ENCODE results near the gene ID3. TPM values are rescaled to one million over a fixed set of nuclear protein-coding genes. Genes with fewer than 3 reads are reported as not detected.

The ID3 gene
- total and polyA plus RNA-seq, 12 donors = 44.7 to 217 (median 83.4) TPM

DNA sequence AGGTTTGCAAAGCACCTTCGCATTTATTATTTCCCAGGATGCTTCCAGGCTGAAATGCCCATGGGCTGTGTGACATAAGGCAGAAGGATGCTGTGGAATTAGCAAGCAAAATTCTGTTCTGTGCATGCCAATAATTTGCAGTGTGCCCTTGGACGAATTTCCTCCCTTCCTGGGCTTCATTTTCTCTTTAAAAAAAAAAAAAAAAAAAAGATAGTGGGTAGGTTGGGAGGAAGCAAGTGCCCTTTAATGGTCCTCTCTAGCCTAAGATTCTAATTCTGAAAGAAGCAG is 2.5 kb upstream of the ID3 start:
- ATAC-seq (no peak), DNase-seq (no peak)
- no peaks in the 10 kb centered on the region for H3K9me3 ChIP-seq
- TF ChIP-seq CTCF (IDR thresholded peaks at IDR 0.05) = no peak
- peak overlapping the region in 8 of 10 donors; percentile 1 to 97 (median 78) for H3K4me3 ChIP-seq
- H3K27ac ChIP-seq = peak overlapping the region; percentile 90 to 99 (median 95)
- H3K36me3 ChIP-seq = peaks cover 0 to 19% (median 6%) of the 10 kb centered on the region in 9 donors
- WGBS, 2 donors = 16 to 33% methylated on average over 2 of the region's 2 CpGs
- peaks cover 0 to 22% (median 0%) of the 10 kb centered on the region in 7 donors for H3K27me3 ChIP-seq
- intact Hi-C loops (cut with DNase I) = no loop called here
- H3K4me1 ChIP-seq = peaks cover 4 to 64% (median 48%) of the 10 kb centered on the region in 9 donors

GRCh38 chr1:23561076-23561812 is 1.9 kb upstream of the ID3 start:
- peak overlapping the region; percentile 90 to 99 (median 95) for H3K27ac ChIP-seq
- peak overlapping the region in 8 of 10 donors; percentile 1 to 97 (median 82) for H3K4me3 ChIP-seq
- TF ChIP-seq CTCF (IDR thresholded peaks at IDR 0.05) = no peak
- H3K4me1 ChIP-seq = peaks cover 4 to 69% (median 50%) of the 10 kb centered on the region in 9 donors
- H3K9me3 ChIP-seq = no peaks in the 10 kb centered on the region
- 39 to 50% methylated on average over 6 of the region's 6 CpGs for WGBS, 2 donors
- ATAC-seq = no peak
- H3K36me3 ChIP-seq = peaks cover 0 to 20% (median 6%) of the 10 kb centered on the region in 9 donors
- no peak for DNase-seq
- peaks cover 0 to 22% (median 0%) of the 10 kb centered on the region in 7 donors for H3K27me3 ChIP-seq
- intact Hi-C loops (cut with DNase I) = no loop called here

GRCh38 chr1:23559985-23560741 is 862 bp upstream of the ID3 start:
- no peak for DNase-seq
- Histone ChIP-seq H3K27ac (peak overlapping the region; percentile 90 to 99 (median 95)), H3K4me3 (peak overlapping the region; percentile 20 to 97 (median 82)), H3K4me1 (peaks cover 4 to 80% (median 60%) of the 10 kb centered on the region in 9 donors), H3K27me3 (peaks cover 0 to 22% (median 0%) of the 10 kb centered on the region in 7 donors), H3K36me3 (peaks cover 0 to 20% (median 6%) of the 10 kb centered on the region in 9 donors), H3K9me3 (no peaks in the 10 kb centered on the region)
- TF ChIP-seq CTCF (IDR thresholded peaks at IDR 0.05) = no peak
- no peak for ATAC-seq
- intact Hi-C loops (cut with DNase I) = loop anchor here in 2 of 10 donors (10.0 kb wide), 1 partner anchor 185 kb away; the partner anchor contains the start of gene ELOA (in 2 of the 2)
- 8 to 13% methylated on average over 6 of the region's 6 CpGs for WGBS, 2 donors

- H3K4me1 ChIP-seq = peaks cover 8 to 83% (median 64%) of the 10 kb centered on the region in 9 donors
- H3K9me3 ChIP-seq = no peaks in the 10 kb centered on the region
- 0 to 2% methylated on average over 14 of the region's 14 CpGs for WGBS, 2 donors
- ATAC-seq (no peak), DNase-seq (no peak)
- H3K36me3 ChIP-seq = peaks cover 0 to 20% (median 6%) of the 10 kb centered on the region in 9 donors
- peak overlapping the region; percentile 62 to 97 (median 82) for H3K4me3 ChIP-seq
- peaks cover 0 to 26% (median 0%) of the 10 kb centered on the region in 7 donors for H3K27me3 ChIP-seq
- no peak for TF ChIP-seq CTCF (IDR thresholded peaks at IDR 0.05)
- H3K27ac ChIP-seq = peak overlapping the region; percentile 90 to 99 (median 95)
- intact Hi-C loops (cut with DNase I) = loop anchor here in 2 of 10 donors (10.0 kb wide), 1 partner anchor 186 kb away; the partner anchor contains the start of gene ELOA (in 2 of the 2)
Observed at GRCh38 chr1:23558872-23559135, 497 bp downstream of the ID3 start.
